Measurements from ENCODE around the gene CHI3L1. TPM values are rescaled to one million over a fixed set of nuclear protein-coding genes. Genes with fewer than 3 reads are reported as not detected.
"Not testable (repeated sequence)": the region's sequence is repeated elsewhere in the genome, so short reads cannot be mapped to it uniquely, and the experiment has no call there.

Gene CHI3L1
- 1 to 10 TPM in 1 of 2 donors, under 1 TPM in 1; 0.85 to 9.4 TPM for total RNA-seq

- no peak within 1 kb of the TSS for H3K27ac ChIP-seq
- no peaks in the 10 kb centered on the region for H3K36me3 ChIP-seq
- no peak for TF ChIP-seq CTCF (IDR thresholded peaks at IDR 0.05)
- peaks cover 0 to 7% of the 10 kb centered on the region in 2 donors for H3K4me1 ChIP-seq
- DNase-seq (ENCODE audit: low spot score): no peak
- H3K4me3 ChIP-seq: no peak within 1 kb of the TSS
- H3K27me3 ChIP-seq: no peaks in the 10 kb centered on the region
- H3K9me3 ChIP-seq: no peaks in the 10 kb centered on the region
Observed at GRCh38 chr1:203186446-203187303, at the start of gene CHI3L1. CHI3L1 (minus strand) TSS chr1:203186704; CDS start chr1:203186623, 81 bp downstream.

GRCh38 chr1:203234901-203235300 is 48.4 kb upstream of the CHI3L1 start:
- not testable (repeated sequence) for H3K4me1 ChIP-seq; H3K27ac ChIP-seq; H3K27me3 ChIP-seq; DNase-seq (ENCODE audit: low spot score); H3K36me3 ChIP-seq; H3K4me3 ChIP-seq
- peaks cover 0 to 23% of the 10 kb centered on the region in 2 donors for H3K9me3 ChIP-seq

GRCh38 chr1:203229471-203230135 is 43.1 kb upstream of the CHI3L1 start, which contains the start of gene CHIT1:
CHIT1 (minus strand) TSS chr1:203229673; CDS start chr1:203229636, 37 bp downstream.
- no peaks in the 10 kb centered on the region for H3K27me3 ChIP-seq
- no peaks in the 10 kb centered on the region for H3K4me1 ChIP-seq
- no peak within 1 kb of the TSS for H3K4me3 ChIP-seq
- TF ChIP-seq CTCF (IDR thresholded peaks at IDR 0.05): no peak
- no peaks in the 10 kb centered on the region for H3K36me3 ChIP-seq
- H3K9me3 ChIP-seq: peaks cover 0 to 8% of the 10 kb centered on the region in 2 donors
- DNase-seq (ENCODE audit: low spot score): no peak
- no peak within 1 kb of the TSS for H3K27ac ChIP-seq

GRCh38 chr1:203228670-203229069 is 42.2 kb upstream of the CHI3L1 start:
- no peak for TF ChIP-seq CTCF (IDR thresholded peaks at IDR 0.05)
- DNase-seq (ENCODE audit: low spot score): no peak
- Histone ChIP-seq H3K27me3 (no peaks in the 10 kb centered on the region), H3K4me3 (no peak overlapping the region), H3K27ac (no peak overlapping the region), H3K36me3 (no peaks in the 10 kb centered on the region), H3K9me3 (no peaks in the 10 kb centered on the region), H3K4me1 (no peaks in the 10 kb centered on the region)

- Histone ChIP-seq H3K4me1 (no peaks in the 10 kb centered on the region), H3K9me3 (no peaks in the 10 kb centered on the region), H3K27me3 (no peaks in the 10 kb centered on the region), H3K36me3 (no peaks in the 10 kb centered on the region), H3K4me3 (no peak overlapping the region), H3K27ac (no peak overlapping the region)
- no peak for DNase-seq (ENCODE audit: low spot score)
- TF ChIP-seq CTCF (IDR thresholded peaks at IDR 0.05): no peak
Observed at GRCh38 chr1:203227371-203228083, 41.0 kb upstream of the CHI3L1 start.

GRCh38 chr1:203225071-203225470 is 38.6 kb upstream of the CHI3L1 start:
- Histone ChIP-seq H3K27me3 (no peaks in the 10 kb centered on the region), H3K9me3 (no peaks in the 10 kb centered on the region), H3K27ac (no peak overlapping the region), H3K4me1 (no peaks in the 10 kb centered on the region), H3K4me3 (no peak overlapping the region), H3K36me3 (no peaks in the 10 kb centered on the region)
- no peak for TF ChIP-seq CTCF (IDR thresholded peaks at IDR 0.05)
- DNase-seq (ENCODE audit: low spot score): no peak
